ENCODE results near the gene FBXW9.
"Not testable (repeated sequence)": the region's sequence is repeated elsewhere in the genome, so short reads cannot be mapped to it uniquely, and the experiment has no call there.

Gene FBXW9

GRCh38 chr19:12696366-12697335 lies at the start of gene FBXW9:
Gene FBXW9, minus strand, starts transcription at chr19:12696631. Its CDS starts 50 bp downstream, at chr19:12696581.
- peak; percentile 94 to 97 (median 96) for DNase-seq (ENCODE audit: low read depth in 3 of 3)

- no peak for DNase-seq (ENCODE audit: low read depth in 3 of 3)
Observed at GRCh38 chr19:12745166-12745897, 48.9 kb upstream of the FBXW9 start.

- no peak for DNase-seq (ENCODE audit: low read depth in 3 of 3)
Observed at GRCh38 chr19:12737835-12738351, 41.5 kb upstream of the FBXW9 start.

GRCh38 chr19:12736995-12737834 lies 40.8 kb upstream of the FBXW9 start, which contains the start of gene GET3:
Gene GET3, plus strand, starts transcription at chr19:12737497. Its CDS starts 9 bp downstream, at chr19:12737506.
- DNase-seq (ENCODE audit: low read depth in 3 of 3), result peak in 2 of 3 experiments; percentile 57 to 60

- no peak for DNase-seq (ENCODE audit: low read depth in 3 of 3)
Observed at GRCh38 chr19:12733369-12734214, 37.2 kb upstream of the FBXW9 start.

- no peak for DNase-seq (ENCODE audit: low read depth in 3 of 3)
Observed at GRCh38 chr19:12731337-12731736, 34.9 kb upstream of the FBXW9 start.

GRCh38 chr19:12730064-12730463 lies 33.6 kb upstream of the FBXW9 start:
- DNase-seq (ENCODE audit: low read depth in 3 of 3), result no peak

- no peak for DNase-seq (ENCODE audit: low read depth in 3 of 3)
Observed at GRCh38 chr19:12727745-12728433, 31.5 kb upstream of the FBXW9 start.

GRCh38 chr19:12726988-12727316 lies 30.5 kb upstream of the FBXW9 start:
- DNase-seq (ENCODE audit: low read depth in 3 of 3), result no peak

GRCh38 chr19:12725612-12726011 lies 29.2 kb upstream of the FBXW9 start:
- not testable (repeated sequence) for DNase-seq (ENCODE audit: low read depth in 3 of 3)

- peak; percentile 38 to 63 (median 62) for DNase-seq (ENCODE audit: low read depth in 3 of 3)
Observed at GRCh38 chr19:12723641-12724426, 27.4 kb upstream of the FBXW9 start, which contains the start of gene TNPO2. Gene TNPO2, minus strand, starts transcription at chr19:12723932. Its CDS starts 2,955 bp downstream, at chr19:12720977.

- DNase-seq (ENCODE audit: low read depth in 3 of 3), result no peak
Observed at GRCh38 chr19:12723381-12723640, 26.9 kb upstream of the FBXW9 start.

- peak; percentile 75 to 91 (median 84) for DNase-seq (ENCODE audit: low read depth in 3 of 3)
Observed at GRCh38 chr19:12722566-12723380, 26.3 kb upstream of the FBXW9 start.

- peak in 1 of 3 experiments; percentile 31 for DNase-seq (ENCODE audit: low read depth in 3 of 3)
Observed at GRCh38 chr19:12721656-12722565, 25.5 kb upstream of the FBXW9 start.

- DNase-seq (ENCODE audit: low read depth in 3 of 3), result no peak
Observed at GRCh38 chr19:12720851-12721655, 24.6 kb upstream of the FBXW9 start.

GRCh38 chr19:12720296-12720695 lies 23.9 kb upstream of the FBXW9 start:
- no peak for DNase-seq (ENCODE audit: low read depth in 3 of 3)
